Karpas-422 (cell line): ENCODE data around the gene SRRM4. TPM values are rescaled to one million over a fixed set of nuclear protein-coding genes. Genes with fewer than 3 reads are reported as not detected.

Source experiments
- DNase-seq: peaks from one replicate; pipeline ENCODE4 v3.0.0-alpha.2; 2015
- H2AFZ ChIP-seq: fragments of 200-600 bp; sonication (generic); 2 replicates; pipeline ENCODE4 v1.6.1; 2014; ENCODE audit warnings: antibody characterized with exemption, low read length, mixed read lengths
- H3K27ac ChIP-seq: fragments of 200-600 bp; sonication (generic); 2 replicates; pipeline ENCODE4 v1.5.1; 2014; ENCODE audit warnings: mild to moderate bottlenecking, low read length, moderate library complexity
- H3K27me3 ChIP-seq: fragments of 200-600 bp; sonication (generic); 2 replicates; pipeline ENCODE4 v1.6.1; 2014; ENCODE audit warnings: low read length, mixed read lengths
- H3K36me3 ChIP-seq: fragments of 200-600 bp; sonication (generic); 2 replicates; pipeline ENCODE4 v1.6.1; 2014; ENCODE audit warnings: low read length, mixed read lengths; ENCODE audit not compliant: insufficient read depth
- H3K4me1 ChIP-seq: fragments of 200-600 bp; sonication (generic); 2 replicates; pipeline ENCODE4 v1.6.1; 2014; ENCODE audit warnings: mild to moderate bottlenecking, low read length, mixed read lengths
- H3K4me2 ChIP-seq: fragments of 200-600 bp; sonication (generic); 2 replicates; pipeline ENCODE4 v1.6.1; 2014; ENCODE audit warnings: low read length, low read depth, mild to moderate bottlenecking; ENCODE audit not compliant: poor library complexity, severe bottlenecking
- H3K4me3 ChIP-seq: fragments of 200-600 bp; sonication (generic); 2 replicates; pipeline ENCODE4 v1.5.1; 2014; ENCODE audit warnings: mild to moderate bottlenecking, antibody characterized with exemption, low read length, mixed read lengths
- H3K79me2 ChIP-seq: fragments of 200-600 bp; sonication (generic); 2 replicates; pipeline ENCODE4 v1.6.1; 2014; ENCODE audit warnings: mild to moderate bottlenecking, low read length, mixed read lengths
- H3K9ac ChIP-seq: fragments of 200-600 bp; sonication (generic); 2 replicates; pipeline ENCODE4 v1.6.0; 2014; ENCODE audit warnings: low read length
- H3K9me2 ChIP-seq: fragments of 200-600 bp; sonication (generic), shearing (Covaris generic); replicated peaks from 2 replicates; pipeline ENCODE4 v1.6.0; 2014; ENCODE audit warnings: mild to moderate bottlenecking, low read length, moderate library complexity; ENCODE audit not compliant: insufficient read depth
- H3K9me3 ChIP-seq: fragments of 300-700, 200-600 bp; sonication (generic); 2 replicates; pipeline ENCODE4 v1.6.1; 2014; ENCODE audit warnings: low read length, mixed read lengths
- H4K20me1 ChIP-seq: fragments of 200-600 bp; sonication (generic); 2 replicates; pipeline ENCODE4 v1.6.1; 2014; ENCODE audit warnings: mild to moderate bottlenecking, antibody characterized with exemption, low read length, low read depth; ENCODE audit not compliant: insufficient read depth
- total RNA-seq: library from RNA; depleted of rRNA; stranded (reverse); fragments of >200 nt; shearing (Covaris generic); gene quantifications from 2 replicates; pipeline ENCODE4 v1.2.3, GENCODE V29; 2014; ENCODE audit warnings: low replicate concordance

The SRRM4 gene
- total RNA-seq, 1 experiment from 2014 or later, result not detected

- Histone ChIP-seq H3K4me3 (no peak overlapping the region), H4K20me1 (no peaks in the 10 kb centered on the region), H3K9me3 (no peaks in the 10 kb centered on the region), H2AFZ (no peak overlapping the region), H3K36me3 (no peaks in the 10 kb centered on the region), H3K9me2 (no peaks in the 10 kb centered on the region), H3K27me3 (no peaks in the 10 kb centered on the region), H3K4me1 (no peaks in the 10 kb centered on the region), H3K4me2 (no peak overlapping the region), H3K9ac (no peak overlapping the region), H3K79me2 (no peaks in the 10 kb centered on the region), H3K27ac (no peak overlapping the region)
- DNase-seq, result no peak
Measured at GRCh38 chr12:119181202-119181601, 199.9 kb downstream of the SRRM4 start.

GRCh38 chr12:119181944-119182343 lies 200.6 kb downstream of the SRRM4 start:
- H4K20me1 ChIP-seq, result no peaks in the 10 kb centered on the region
- no peak overlapping the region for H3K4me3 ChIP-seq
- H3K9me2 ChIP-seq, result no peaks in the 10 kb centered on the region
- no peaks in the 10 kb centered on the region for H3K36me3 ChIP-seq
- no peaks in the 10 kb centered on the region for H3K9me3 ChIP-seq
- H2AFZ ChIP-seq, result no peak overlapping the region
- no peaks in the 10 kb centered on the region for H3K27me3 ChIP-seq
- no peak overlapping the region for H3K4me2 ChIP-seq
- DNase-seq, result no peak
- no peak overlapping the region for H3K9ac ChIP-seq
- no peaks in the 10 kb centered on the region for H3K79me2 ChIP-seq
- H3K4me1 ChIP-seq, result no peaks in the 10 kb centered on the region
- H3K27ac ChIP-seq, result no peak overlapping the region

- no peak overlapping the region for H3K4me3 ChIP-seq
- H3K27me3 ChIP-seq, result no peaks in the 10 kb centered on the region
- H4K20me1 ChIP-seq, result no peaks in the 10 kb centered on the region
- no peaks in the 10 kb centered on the region for H3K9me2 ChIP-seq
- H3K4me2 ChIP-seq, result no peak overlapping the region
- DNase-seq, result no peak
- H3K27ac ChIP-seq, result no peak overlapping the region
- no peak overlapping the region for H3K9ac ChIP-seq
- no peaks in the 10 kb centered on the region for H3K4me1 ChIP-seq
- H2AFZ ChIP-seq, result no peak overlapping the region
- H3K79me2 ChIP-seq, result no peaks in the 10 kb centered on the region
- no peaks in the 10 kb centered on the region for H3K36me3 ChIP-seq
- no peaks in the 10 kb centered on the region for H3K9me3 ChIP-seq
Measured at GRCh38 chr12:119182701-119183493, 201.6 kb downstream of the SRRM4 start.

GRCh38 chr12:119183942-119184695 lies 202.8 kb downstream of the SRRM4 start:
- no peaks in the 10 kb centered on the region for H3K36me3 ChIP-seq
- no peaks in the 10 kb centered on the region for H3K9me2 ChIP-seq
- DNase-seq, result no peak
- no peak overlapping the region for H3K4me2 ChIP-seq
- no peaks in the 10 kb centered on the region for H3K4me1 ChIP-seq
- no peak overlapping the region for H2AFZ ChIP-seq
- no peaks in the 10 kb centered on the region for H3K79me2 ChIP-seq
- H3K27me3 ChIP-seq, result no peaks in the 10 kb centered on the region
- H3K4me3 ChIP-seq, result no peak overlapping the region
- H3K27ac ChIP-seq, result no peak overlapping the region
- H3K9me3 ChIP-seq, result no peaks in the 10 kb centered on the region
- H4K20me1 ChIP-seq, result no peaks in the 10 kb centered on the region
- H3K9ac ChIP-seq, result no peak overlapping the region

GRCh38 chr12:119195256-119195655 lies 213.9 kb downstream of the SRRM4 start:
- no peak overlapping the region for H3K9ac ChIP-seq
- no peaks in the 10 kb centered on the region for H3K27me3 ChIP-seq
- no peaks in the 10 kb centered on the region for H4K20me1 ChIP-seq
- H2AFZ ChIP-seq, result no peak overlapping the region
- no peak overlapping the region for H3K27ac ChIP-seq
- no peaks in the 10 kb centered on the region for H3K9me2 ChIP-seq
- no peak for DNase-seq
- no peak overlapping the region for H3K4me3 ChIP-seq
- no peak overlapping the region for H3K4me2 ChIP-seq
- H3K36me3 ChIP-seq, result no peaks in the 10 kb centered on the region
- no peaks in the 10 kb centered on the region for H3K9me3 ChIP-seq
- no peaks in the 10 kb centered on the region for H3K4me1 ChIP-seq
- no peaks in the 10 kb centered on the region for H3K79me2 ChIP-seq

GRCh38 chr12:119198440-119198839 lies 217.1 kb downstream of the SRRM4 start:
- Histone ChIP-seq H3K4me3 (no peak overlapping the region), H2AFZ (no peak overlapping the region), H3K9me2 (no peaks in the 10 kb centered on the region), H3K4me1 (no peaks in the 10 kb centered on the region), H4K20me1 (no peaks in the 10 kb centered on the region), H3K4me2 (no peak overlapping the region), H3K36me3 (no peaks in the 10 kb centered on the region), H3K27me3 (no peaks in the 10 kb centered on the region), H3K9ac (no peak overlapping the region), H3K79me2 (no peaks in the 10 kb centered on the region), H3K27ac (no peak overlapping the region), H3K9me3 (no peaks in the 10 kb centered on the region)
- DNase-seq, result no peak

- Histone ChIP-seq H2AFZ (no peak overlapping the region), H3K4me3 (no peak overlapping the region), H3K36me3 (no peaks in the 10 kb centered on the region), H3K79me2 (no peaks in the 10 kb centered on the region), H3K27me3 (no peaks in the 10 kb centered on the region), H3K27ac (no peak overlapping the region), H3K4me2 (no peak overlapping the region), H3K9ac (no peak overlapping the region), H3K4me1 (no peaks in the 10 kb centered on the region), H3K9me2 (no peaks in the 10 kb centered on the region), H3K9me3 (no peaks in the 10 kb centered on the region), H4K20me1 (no peaks in the 10 kb centered on the region)
- no peak for DNase-seq
Measured at GRCh38 chr12:119200601-119201000, 219.3 kb downstream of the SRRM4 start.

- Histone ChIP-seq H3K36me3 (no peaks in the 10 kb centered on the region), H2AFZ (no peak overlapping the region), H3K4me2 (no peak overlapping the region), H3K27ac (no peak overlapping the region), H4K20me1 (no peaks in the 10 kb centered on the region), H3K9me3 (no peaks in the 10 kb centered on the region), H3K27me3 (no peaks in the 10 kb centered on the region), H3K4me3 (no peak overlapping the region), H3K4me1 (no peaks in the 10 kb centered on the region), H3K9me2 (no peaks in the 10 kb centered on the region), H3K9ac (no peak overlapping the region), H3K79me2 (no peaks in the 10 kb centered on the region)
- DNase-seq, result no peak
Measured at GRCh38 chr12:119201789-119202543, 220.6 kb downstream of the SRRM4 start.
